ENCODE data around the gene AMZ1. TPM values are rescaled to one million over a fixed set of nuclear protein-coding genes. Genes with fewer than 3 reads are reported as not detected.

The AMZ1 gene
- total and polyA plus RNA-seq, 10 of the 15 experiments (the other 5 are each of a cell fraction or from before 2014, with no cell fraction given), result 0.02 to 2.0 (median 0.69) TPM

DNA sequence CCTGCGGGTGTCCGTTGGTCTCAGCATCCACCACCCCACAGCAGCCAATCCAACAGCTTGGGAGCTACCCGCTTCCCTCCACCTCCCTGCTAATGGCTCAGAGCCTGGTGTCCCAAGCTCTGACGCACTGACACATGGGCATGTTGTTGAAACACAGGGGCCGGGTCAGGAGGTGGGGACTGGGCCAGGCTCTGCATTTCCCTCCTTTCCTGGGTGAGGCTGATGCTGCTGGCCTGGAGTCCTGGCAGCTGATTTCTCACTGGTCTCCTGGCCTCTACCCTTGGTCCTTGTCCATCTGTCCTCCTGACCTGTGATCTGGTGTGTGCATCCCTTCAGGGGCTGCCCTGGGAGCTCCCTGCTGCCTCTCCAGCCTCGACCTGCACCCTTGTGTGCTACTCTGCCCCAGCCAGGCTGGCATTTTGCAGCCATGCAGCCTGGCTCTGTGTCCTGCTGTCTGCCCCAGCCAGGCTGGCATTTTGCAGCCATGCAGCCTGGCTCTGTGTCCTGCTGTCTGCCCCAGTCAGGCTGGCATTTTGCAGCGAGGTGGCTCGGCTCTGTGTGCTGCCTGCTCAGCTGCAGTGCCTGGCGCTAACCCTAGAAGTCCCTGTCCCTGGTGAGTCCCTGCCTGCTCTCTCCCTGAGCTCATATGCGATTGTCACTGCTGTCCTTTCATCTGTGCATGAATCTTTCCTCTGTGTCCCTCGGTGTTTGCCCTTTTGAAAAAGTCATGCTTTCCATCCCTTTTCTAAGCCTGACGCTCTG, 14.0 kb downstream of the AMZ1 start (continued):
- TF ChIP-seq, protein P1, sequence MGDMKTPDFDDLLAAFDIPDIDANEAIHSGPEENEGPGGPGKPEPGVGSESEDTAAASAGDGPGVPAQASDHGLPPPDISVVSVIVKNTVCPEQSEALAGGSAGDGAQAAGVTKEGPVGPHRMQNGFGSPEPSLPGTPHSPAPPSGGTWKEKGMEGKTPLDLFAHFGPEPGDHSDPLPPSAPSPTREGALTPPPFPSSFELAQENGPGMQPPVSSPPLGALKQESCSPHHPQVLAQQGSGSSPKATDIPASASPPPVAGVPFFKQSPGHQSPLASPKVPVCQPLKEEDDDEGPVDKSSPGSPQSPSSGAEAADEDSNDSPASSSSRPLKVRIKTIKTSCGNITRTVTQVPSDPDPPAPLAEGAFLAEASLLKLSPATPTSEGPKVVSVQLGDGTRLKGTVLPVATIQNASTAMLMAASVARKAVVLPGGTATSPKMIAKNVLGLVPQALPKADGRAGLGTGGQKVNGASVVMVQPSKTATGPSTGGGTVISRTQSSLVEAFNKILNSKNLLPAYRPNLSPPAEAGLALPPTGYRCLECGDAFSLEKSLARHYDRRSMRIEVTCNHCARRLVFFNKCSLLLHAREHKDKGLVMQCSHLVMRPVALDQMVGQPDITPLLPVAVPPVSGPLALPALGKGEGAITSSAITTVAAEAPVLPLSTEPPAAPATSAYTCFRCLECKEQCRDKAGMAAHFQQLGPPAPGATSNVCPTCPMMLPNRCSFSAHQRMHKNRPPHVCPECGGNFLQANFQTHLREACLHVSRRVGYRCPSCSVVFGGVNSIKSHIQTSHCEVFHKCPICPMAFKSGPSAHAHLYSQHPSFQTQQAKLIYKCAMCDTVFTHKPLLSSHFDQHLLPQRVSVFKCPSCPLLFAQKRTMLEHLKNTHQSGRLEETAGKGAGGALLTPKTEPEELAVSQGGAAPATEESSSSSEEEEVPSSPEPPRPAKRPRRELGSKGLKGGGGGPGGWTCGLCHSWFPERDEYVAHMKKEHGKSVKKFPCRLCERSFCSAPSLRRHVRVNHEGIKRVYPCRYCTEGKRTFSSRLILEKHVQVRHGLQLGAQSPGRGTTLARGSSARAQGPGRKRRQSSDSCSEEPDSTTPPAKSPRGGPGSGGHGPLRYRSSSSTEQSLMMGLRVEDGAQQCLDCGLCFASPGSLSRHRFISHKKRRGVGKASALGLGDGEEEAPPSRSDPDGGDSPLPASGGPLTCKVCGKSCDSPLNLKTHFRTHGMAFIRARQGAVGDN (IDR thresholded peaks at IDR 0.05), result no peak
- TF ChIP-seq ZNF622 (IDR thresholded peaks at IDR 0.05) (no peak), MTA2 (IDR thresholded peaks at IDR 0.05; ENCODE audit: low read depth) (no peak), NFIC (IDR thresholded peaks at IDR 0.05; ENCODE audit: low read depth, low read length) (no peak), EED (IDR thresholded peaks at IDR 0.05; ENCODE audit: low read depth) (no peak), TCF3 (IDR thresholded peaks at IDR 0.05; ENCODE audit: borderline replicate concordance, insufficient read depth, low read depth, low read length) (no peak), KLF5 (IDR thresholded peaks at IDR 0.05; ENCODE audit: partially characterized antibody) (no peak), SIX5 (IDR thresholded peaks at IDR 0.05; ENCODE audit: low read depth, low read length, severe bottlenecking) (no peak), POLR2A (IDR thresholded peaks at IDR 0.05; ENCODE audit: low read depth, low read length) (no peak), NR2C2 (IDR thresholded peaks at IDR 0.05; ENCODE audit: borderline replicate concordance, control insufficient read depth, insufficient read length, low read depth) (no peak)
- TF ChIP-seq, protein P2, sequence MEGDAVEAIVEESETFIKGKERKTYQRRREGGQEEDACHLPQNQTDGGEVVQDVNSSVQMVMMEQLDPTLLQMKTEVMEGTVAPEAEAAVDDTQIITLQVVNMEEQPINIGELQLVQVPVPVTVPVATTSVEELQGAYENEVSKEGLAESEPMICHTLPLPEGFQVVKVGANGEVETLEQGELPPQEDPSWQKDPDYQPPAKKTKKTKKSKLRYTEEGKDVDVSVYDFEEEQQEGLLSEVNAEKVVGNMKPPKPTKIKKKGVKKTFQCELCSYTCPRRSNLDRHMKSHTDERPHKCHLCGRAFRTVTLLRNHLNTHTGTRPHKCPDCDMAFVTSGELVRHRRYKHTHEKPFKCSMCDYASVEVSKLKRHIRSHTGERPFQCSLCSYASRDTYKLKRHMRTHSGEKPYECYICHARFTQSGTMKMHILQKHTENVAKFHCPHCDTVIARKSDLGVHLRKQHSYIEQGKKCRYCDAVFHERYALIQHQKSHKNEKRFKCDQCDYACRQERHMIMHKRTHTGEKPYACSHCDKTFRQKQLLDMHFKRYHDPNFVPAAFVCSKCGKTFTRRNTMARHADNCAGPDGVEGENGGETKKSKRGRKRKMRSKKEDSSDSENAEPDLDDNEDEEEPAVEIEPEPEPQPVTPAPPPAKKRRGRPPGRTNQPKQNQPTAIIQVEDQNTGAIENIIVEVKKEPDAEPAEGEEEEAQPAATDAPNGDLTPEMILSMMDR (IDR thresholded peaks at IDR 0.05 in 2 of 3, conservative IDR thresholded peaks at IDR 0.05 in 1 of 3; ENCODE audit: control insufficient read depth in 2 of 3, extremely low read depth in 1 of 3, insufficient read depth in 1 of 3, low read depth in 3 of 3, low read length in 3 of 3), result no peak

Measured in GM12878 (cell line).